Neutrophil (primary cell): ENCODE data around the gene RP2.

Source experiments
- H3K27ac ChIP-seq: fragments of 200-600 bp; sonication (generic); 2 replicates; pipeline ENCODE4 v1.5.1; 2016; ENCODE audit warnings: mild to moderate bottlenecking, moderate library complexity
- H3K27me3 ChIP-seq: fragments of 200-600 bp; sonication (generic); 2 replicates; pipeline ENCODE4 v1.6.0; 2016; ENCODE audit warnings: mild to moderate bottlenecking
- H3K36me3 ChIP-seq: fragments of 200-600 bp; sonication (generic); 2 replicates; pipeline ENCODE4 v1.5.1; 2017
- H3K4me1 ChIP-seq, 2 experiments: fragments of 200-600 bp in 1 of 2; sonication (generic) in 1 of 2; 1 replicate in 1 of 2; 2 replicates in 1 of 2; pipeline versions ENCODE4 v1.5.1 to v1.6.1; 2013 to 2016; ENCODE audit warnings: low read depth in 1 of 2, low read length in 1 of 2, mild to moderate bottlenecking in 1 of 2, moderate library complexity in 1 of 2; ENCODE audit not compliant: control insufficient read depth in 1 of 2, insufficient read depth in 1 of 2
- H3K4me3 ChIP-seq, 2 experiments: fragments of 200-600 bp in 1 of 2; sonication (generic) in 1 of 2; 1 replicate in 1 of 2; 2 replicates in 1 of 2; pipeline ENCODE4 v1.5.1; 2013 to 2016; ENCODE audit warnings: low read depth in 1 of 2, low read length in 1 of 2, mild to moderate bottlenecking in 1 of 2, moderate library complexity in 1 of 2
- H3K9me3 ChIP-seq: fragments of 200-600 bp; sonication (generic); 2 replicates; pipeline ENCODE4 v1.5.1; 2016
- CTCF ChIP-seq: fragments of 200-600 bp; sonication (generic); IDR thresholded peaks from 2 replicates; pipeline ENCODE4 v1.5.1; 2016; ENCODE audit warnings: antibody characterized with exemption

RP2 gene

GRCh38 chrX:46920235-46920634 is 83.4 kb downstream of the RP2 start:
- no peaks in the 10 kb centered on the region for H3K9me3 ChIP-seq
- H3K27me3 ChIP-seq: no peaks in the 10 kb centered on the region
- no peaks in the 10 kb centered on the region for H3K4me1 ChIP-seq
- H3K27ac ChIP-seq: no peak overlapping the region
- no peak overlapping the region for H3K4me3 ChIP-seq
- TF ChIP-seq CTCF: no peak
- H3K36me3 ChIP-seq: no peaks in the 10 kb centered on the region

- Histone ChIP-seq H3K4me1 (no peaks in the 10 kb centered on the region), H3K27ac (no peak overlapping the region), H3K4me3 (no peak overlapping the region), H3K9me3 (no peaks in the 10 kb centered on the region), H3K27me3 (no peaks in the 10 kb centered on the region), H3K36me3 (no peaks in the 10 kb centered on the region)
- TF ChIP-seq CTCF: no peak
Observed at GRCh38 chrX:46922611-46923010, 85.8 kb downstream of the RP2 start.

- Histone ChIP-seq H3K27me3 (no peaks in the 10 kb centered on the region), H3K36me3 (no peaks in the 10 kb centered on the region), H3K4me3 (no peak overlapping the region), H3K9me3 (no peaks in the 10 kb centered on the region), H3K27ac (no peak overlapping the region), H3K4me1 (no peaks in the 10 kb centered on the region)
- TF ChIP-seq CTCF: no peak
Observed at GRCh38 chrX:46927718-46928117, 90.9 kb downstream of the RP2 start.

GRCh38 chrX:46929439-46930261 is 92.8 kb downstream of the RP2 start:
- Histone ChIP-seq H3K27ac (no peak overlapping the region), H3K9me3 (no peaks in the 10 kb centered on the region), H3K36me3 (no peaks in the 10 kb centered on the region), H3K27me3 (no peaks in the 10 kb centered on the region), H3K4me3 (no peak overlapping the region), H3K4me1 (no peaks in the 10 kb centered on the region)
- TF ChIP-seq CTCF: no peak
